GM19023 (cell line): ENCODE results near the gene KLK4.
"Not testable (repeated sequence)": the region's sequence is repeated elsewhere in the genome, so short reads cannot be mapped to it uniquely, and the experiment has no call there.

Experiments
- ATAC-seq: cut with Tn5 transposase; IDR thresholded peaks from one replicate; pipeline ENCODE4 v1.9.1; 2021; ENCODE audit warnings: mild to moderate bottlenecking, moderate library complexity; ENCODE audit not compliant: unreplicated experiment

Gene KLK4

GRCh38 chr19:50916069-50916468 is 4.9 kb upstream of the KLK4 start:
- ATAC-seq: no peak

DNA sequence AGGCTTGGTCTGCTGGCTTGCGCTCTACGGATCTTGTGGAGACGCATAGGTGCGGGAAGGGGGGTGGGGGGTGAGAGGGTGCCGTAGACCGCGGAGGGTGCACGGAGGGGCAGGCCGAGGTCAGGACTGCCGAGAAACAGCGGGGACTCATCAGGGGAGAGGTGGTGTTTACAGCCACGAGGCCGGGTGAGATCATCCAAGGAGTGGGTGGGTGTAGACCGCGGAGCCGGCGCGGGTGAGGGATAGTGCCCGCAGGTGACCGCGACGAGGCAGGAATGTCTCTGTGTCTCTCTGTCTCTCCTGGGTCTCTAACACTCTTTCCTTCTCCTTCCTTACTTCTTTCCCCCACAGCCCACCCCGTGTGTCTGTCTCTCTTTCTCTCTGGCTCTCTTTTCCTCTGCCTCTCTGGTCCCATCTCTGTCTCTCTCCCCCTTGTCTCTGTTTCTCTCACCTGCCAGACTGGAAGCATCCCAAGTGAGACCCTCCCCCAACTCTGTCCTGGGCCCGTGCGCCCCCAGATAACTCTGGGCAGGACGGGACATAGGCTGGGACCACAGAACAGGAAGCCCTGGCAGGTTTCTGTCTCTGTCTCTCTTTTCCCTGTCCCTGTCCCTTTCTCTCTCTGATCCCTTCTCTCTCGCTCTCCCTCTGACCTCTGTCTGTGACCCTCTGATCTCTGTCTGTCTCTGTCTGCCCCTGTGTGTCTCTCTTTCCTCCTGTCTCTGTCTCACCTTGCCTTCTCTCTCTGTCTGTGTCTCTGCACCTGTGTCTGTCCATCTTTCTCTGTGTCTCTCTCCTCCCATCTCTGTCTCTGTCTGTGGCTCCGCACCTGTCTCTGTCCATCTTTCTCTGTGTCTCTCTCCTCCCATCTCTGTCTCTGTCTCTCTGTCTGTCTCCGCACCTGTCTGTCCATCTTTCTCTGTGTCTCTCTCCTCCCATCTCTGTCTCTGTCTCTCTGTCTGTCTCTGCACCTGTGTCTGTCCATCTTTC is 1.8 kb upstream of the KLK4 start:
- ATAC-seq: no peak

- ATAC-seq: no peak
These were observed 956 bp upstream of the KLK4 start for GRCh38 chr19:50912102-50912599.

- ATAC-seq: no peak
These were observed 473 bp downstream of the KLK4 start for GRCh38 chr19:50910722-50911121.

DNA sequence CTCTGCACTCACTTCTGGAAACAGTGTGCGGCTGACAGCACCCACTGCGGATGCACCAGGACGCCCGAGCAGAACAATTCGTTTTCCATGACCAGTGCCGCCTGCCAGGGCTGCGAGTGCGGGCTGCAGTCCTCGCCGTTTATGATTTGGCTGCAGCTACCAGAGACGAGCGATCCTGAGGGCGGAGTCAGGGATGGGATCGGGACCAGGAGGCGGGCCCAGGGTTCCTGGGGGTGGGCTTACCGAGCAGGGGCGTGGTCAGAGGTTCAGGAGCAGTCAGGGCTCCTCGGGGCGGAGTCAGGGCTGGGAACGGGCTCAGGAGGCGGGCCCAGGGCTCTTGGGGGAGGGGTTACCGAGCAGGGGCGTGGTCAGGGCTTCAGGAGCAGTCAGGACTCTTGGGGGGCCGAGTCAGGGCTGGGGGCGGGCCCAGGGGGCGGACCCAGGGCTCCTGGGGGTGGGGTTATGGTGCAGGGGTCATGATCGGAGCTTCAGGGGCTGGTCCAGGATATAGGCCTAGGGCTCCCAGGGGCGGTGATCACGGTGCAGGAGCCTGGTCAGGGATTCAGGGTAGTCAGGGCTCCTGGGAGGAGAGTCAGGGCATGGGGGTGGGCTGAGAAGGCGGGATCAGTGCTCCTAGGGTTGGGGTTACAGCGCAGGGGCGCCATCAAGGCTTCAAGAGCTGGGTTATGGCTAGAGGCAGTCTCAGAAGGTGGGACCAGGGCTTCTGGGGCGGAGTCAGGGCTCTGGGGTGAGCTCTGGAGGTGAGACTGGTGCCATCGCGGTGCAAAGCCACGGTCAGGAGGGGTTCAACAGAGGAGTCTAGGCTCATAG is 1.7 kb downstream of the KLK4 start:
- peak; percentile 69 for ATAC-seq

- ATAC-seq: no peak
These were observed 2.9 kb downstream of the KLK4 start for GRCh38 chr19:50908336-50908735.

- no peak for ATAC-seq
These were observed 5.0 kb downstream of the KLK4 start for GRCh38 chr19:50906217-50906616.

GRCh38 chr19:50902640-50903039 is 8.6 kb downstream of the KLK4 start:
- ATAC-seq: no peak

GRCh38 chr19:50899569-50899968 is 11.6 kb downstream of the KLK4 start:
- ATAC-seq: no peak

DNA sequence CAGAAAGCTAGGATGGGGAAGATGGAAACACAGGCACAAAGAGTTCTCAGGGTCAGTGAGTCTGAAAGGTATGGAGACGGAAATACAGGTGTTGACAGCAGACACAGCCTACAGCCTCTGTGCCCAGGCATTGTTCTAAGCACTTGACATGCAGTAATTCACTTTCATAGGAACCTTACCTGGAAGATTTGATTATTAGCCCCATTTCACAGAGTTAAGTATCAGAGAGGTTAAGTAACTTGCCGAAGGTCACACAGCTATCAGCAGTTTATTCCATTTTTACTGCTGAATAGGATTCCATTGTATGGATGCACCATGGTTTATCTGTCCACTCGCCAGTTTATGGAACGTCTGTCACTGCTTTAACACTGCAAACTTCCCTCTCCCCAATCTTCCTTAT is 13.2 kb downstream of the KLK4 start:
- no peak for ATAC-seq

- no peak for ATAC-seq
These were observed 13.6 kb downstream of the KLK4 start for GRCh38 chr19:50897612-50898011.

GRCh38 chr19:50897191-50897607 is 14.0 kb downstream of the KLK4 start:
- peak; percentile 23 for ATAC-seq

DNA sequence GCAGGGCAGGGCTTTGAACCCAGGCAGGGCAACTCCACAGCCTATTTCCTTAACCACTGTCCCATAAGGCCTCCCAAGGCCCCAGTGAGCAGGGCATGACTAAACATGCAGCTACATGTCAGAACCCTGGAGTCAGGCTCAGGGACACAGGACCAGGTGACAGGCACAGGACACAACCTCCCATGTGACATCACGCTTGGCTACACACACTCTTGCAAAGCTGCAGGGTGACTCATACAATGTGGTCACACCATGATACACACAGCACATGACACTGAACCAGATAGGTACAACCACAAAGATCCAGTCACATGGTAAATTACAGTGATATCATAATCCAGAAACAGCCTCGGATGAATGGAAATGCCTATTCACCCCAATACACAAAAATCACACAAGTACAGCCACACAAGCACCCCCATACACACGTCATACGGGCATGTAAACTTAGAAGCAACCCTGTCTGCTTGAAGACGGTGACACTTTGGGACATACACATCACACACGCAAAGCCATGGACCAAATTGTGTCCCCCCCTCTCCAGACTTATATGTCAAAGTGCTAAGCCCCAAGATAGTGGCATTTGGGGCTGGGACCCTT is 14.5 kb downstream of the KLK4 start:
- ATAC-seq: peak; percentile 88

- ATAC-seq: not testable (repeated sequence)
These were observed 15.1 kb downstream of the KLK4 start for GRCh38 chr19:50896089-50896590.

DNA sequence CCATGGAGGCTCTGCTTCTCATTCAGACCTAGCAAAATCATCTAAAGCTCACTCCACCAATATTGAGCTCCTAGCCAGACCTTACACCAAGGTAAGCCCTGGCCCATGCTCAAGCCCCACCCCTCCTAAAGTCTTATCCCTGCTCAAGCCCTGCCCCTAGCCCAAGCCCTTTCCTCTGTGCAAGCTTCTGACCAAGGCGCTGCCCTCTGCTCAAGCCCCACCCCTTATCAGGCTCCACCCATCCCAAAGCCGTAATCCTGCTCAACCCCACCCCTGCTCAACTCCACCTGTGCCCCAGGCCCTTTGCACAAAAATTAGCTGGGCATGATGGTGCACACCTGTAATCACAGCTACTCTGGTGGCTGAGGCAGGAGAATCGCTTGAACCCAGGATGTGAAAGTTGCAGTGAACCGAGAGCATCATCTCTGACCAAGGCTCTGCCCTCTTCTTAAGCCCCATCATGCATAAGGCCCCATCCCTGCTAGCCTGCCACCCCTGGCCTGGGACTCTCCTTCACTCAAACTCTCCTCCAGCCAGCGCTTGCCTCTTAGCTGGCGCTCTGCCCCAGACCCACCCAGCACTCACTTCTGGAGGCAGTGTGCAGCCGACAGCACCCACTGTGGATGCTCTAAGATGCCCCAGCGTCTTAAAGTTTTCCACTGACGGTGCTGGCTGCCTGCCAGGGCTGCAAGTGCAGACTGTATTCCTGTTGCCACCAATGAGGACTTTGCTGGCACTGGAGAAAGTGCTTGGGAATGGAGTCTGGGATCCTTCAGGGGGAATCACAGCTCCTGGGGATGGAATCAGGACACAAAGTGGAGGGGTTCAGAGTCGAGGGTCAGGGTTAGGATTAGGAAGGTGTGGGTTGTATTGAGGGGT is 16.5 kb downstream of the KLK4 start:
- no peak for ATAC-seq

DNA sequence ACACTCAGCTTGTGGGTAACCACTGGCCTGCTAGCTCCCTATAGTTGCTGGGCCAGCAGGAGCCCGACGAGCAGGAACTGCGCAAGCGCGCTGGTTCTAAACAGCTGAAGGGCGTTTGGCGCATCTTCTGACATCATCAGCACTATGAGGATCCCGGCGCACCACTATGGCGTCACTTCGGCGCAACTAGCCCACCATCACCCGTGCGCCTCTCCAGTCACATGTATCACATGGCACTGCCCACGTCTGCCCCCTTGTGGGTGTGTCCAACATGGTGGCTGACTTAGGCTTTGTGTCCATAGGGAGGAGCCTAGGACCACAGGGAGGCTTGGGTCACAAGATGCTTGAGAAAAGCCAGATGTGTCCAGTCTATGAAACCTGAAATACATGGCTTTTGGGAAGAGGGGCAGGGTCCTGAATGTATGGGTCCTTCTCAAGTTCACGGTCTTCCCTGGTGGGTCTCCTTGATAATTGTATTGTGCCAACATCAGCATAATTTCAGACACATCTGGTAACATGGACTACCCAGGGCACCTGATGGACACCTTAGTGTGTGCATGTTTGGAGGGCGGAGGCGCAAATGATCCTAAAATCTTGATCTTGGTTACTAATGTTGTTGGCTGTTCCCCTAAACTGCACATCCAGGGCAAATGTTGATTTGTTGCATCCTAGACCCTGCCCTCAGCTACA is 18.0 kb downstream of the KLK4 start:
- no peak for ATAC-seq

DNA sequence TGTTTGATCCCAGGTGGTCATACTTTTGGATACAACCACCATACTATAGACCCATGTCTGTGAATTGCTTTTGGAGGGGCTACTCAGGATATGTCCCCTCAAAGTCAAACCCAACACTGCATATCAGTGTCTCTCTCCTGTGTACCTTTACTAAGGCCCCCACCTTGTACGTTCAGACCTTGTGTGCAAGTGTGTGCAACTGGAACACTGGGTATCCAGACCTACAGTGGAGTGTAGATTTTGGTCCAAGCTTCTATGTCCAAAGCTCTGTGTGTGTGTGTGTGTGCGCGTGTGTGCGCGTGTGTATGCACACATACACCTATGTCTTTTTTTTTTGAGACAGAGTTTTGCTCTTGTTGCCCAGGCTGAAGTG is 20.0 kb downstream of the KLK4 start:
- no peak for ATAC-seq

- no peak for ATAC-seq
These were observed 20.6 kb downstream of the KLK4 start for GRCh38 chr19:50890422-50891252.

GRCh38 chr19:50889638-50890037 is 21.6 kb downstream of the KLK4 start:
- no peak for ATAC-seq
